ENCODE results near the gene ANKRD44.

GRCh38 chr2:197205585-197206215 lies 104.9 kb downstream of the ANKRD44 start:
- no peak for TF ChIP-seq EZH2 (IDR thresholded peaks at IDR 0.05; ENCODE audit: insufficient read depth, poor library complexity, severe bottlenecking)
- no peak for TF ChIP-seq EZH2phosphoT487 (IDR thresholded peaks at IDR 0.05; ENCODE audit: insufficient read depth, low read depth)
